ENCODE data around the gene SLC35E3.

The SLC35E3 gene

GRCh38 chr12:68771223-68771925 lies 25.4 kb downstream of the SLC35E3 start:
- no peak for TF ChIP-seq CTCF (IDR thresholded peaks at IDR 0.05)

GRCh38 chr12:68772714-68773113 lies 26.7 kb downstream of the SLC35E3 start:
- no peak for TF ChIP-seq CTCF (IDR thresholded peaks at IDR 0.05)

- TF ChIP-seq CTCF (IDR thresholded peaks at IDR 0.05), result no peak
Measured at GRCh38 chr12:68773582-68773981, 27.6 kb downstream of the SLC35E3 start.

- TF ChIP-seq CTCF (IDR thresholded peaks at IDR 0.05), result no peak
Measured at GRCh38 chr12:68775121-68775630, 29.2 kb downstream of the SLC35E3 start.

- no peak for TF ChIP-seq CTCF (IDR thresholded peaks at IDR 0.05)
Measured at GRCh38 chr12:68776976-68777610, 31.1 kb downstream of the SLC35E3 start.

GRCh38 chr12:68779280-68779679 lies 33.3 kb downstream of the SLC35E3 start:
- no peak for TF ChIP-seq CTCF (IDR thresholded peaks at IDR 0.05)

GRCh38 chr12:68780731-68781130 lies 34.8 kb downstream of the SLC35E3 start:
- no peak for TF ChIP-seq CTCF (IDR thresholded peaks at IDR 0.05)

Measured in LNCAP (cell line).